SK-N-SH treated with all-trans-retinoic acid at 6 μM for 48 hours (cell line): ENCODE measurements around the gene JAK1.

Experiments
- ATAC-seq: fragments of 200-7000 bp; cut with Tn5 transposase; 3 replicates; pipeline ENCODE4 v1.9.1; 2020; ENCODE audit warnings: mild to moderate bottlenecking, moderate library complexity
- ARNTL ChIP-seq: fragments of 450-650 bp; formaldehyde crosslinking; IDR thresholded peaks from 2 replicates; pipeline ENCODE4 v1.5.0; 2020; ENCODE audit warnings: low read depth, mild to moderate bottlenecking, moderate library complexity, borderline replicate concordance
- BACH2 ChIP-seq: fragments of 250-450 bp; sonication (Bioruptor Pico); IDR thresholded peaks from 2 replicates; pipeline ENCODE4 v1.9.0; 2021; ENCODE audit warnings: mild to moderate bottlenecking, borderline replicate concordance
- CSDC2 ChIP-seq: fragments of 250-450 bp; sonication (Bioruptor Pico); IDR thresholded peaks from 2 replicates; pipeline ENCODE4 v1.5.0; 2020; ENCODE audit warnings: mild to moderate bottlenecking, moderate library complexity
- ESRRG ChIP-seq: fragments of 250-450 bp; sonication (Bioruptor Pico); IDR thresholded peaks from 2 replicates; pipeline ENCODE4 v1.6.1; 2021; ENCODE audit warnings: mild to moderate bottlenecking
- GLIS3 ChIP-seq: fragments of 250-450 bp; sonication (Bioruptor Pico); IDR thresholded peaks from 2 replicates; pipeline ENCODE4 v1.5.0; 2020; ENCODE audit warnings: mild to moderate bottlenecking, moderate library complexity
- ISL1 ChIP-seq: fragments of 250-450 bp; sonication (Bioruptor Pico); IDR thresholded peaks from 2 replicates; pipeline ENCODE4 v2.1.2; 2022; ENCODE audit warnings: mild to moderate bottlenecking, moderate library complexity
- PATZ1 ChIP-seq: fragments of 250-450 bp; sonication (Bioruptor Pico); IDR thresholded peaks from 2 replicates; pipeline ENCODE4 v1.8.0; 2020; ENCODE audit warnings: mild to moderate bottlenecking, moderate library complexity, borderline replicate concordance
- POU6F1 ChIP-seq: fragments of 250-450 bp; sonication (Bioruptor Pico); IDR thresholded peaks from 2 replicates; pipeline ENCODE4 v1.8.0; 2021; ENCODE audit warnings: low read depth, mild to moderate bottlenecking, moderate library complexity, borderline replicate concordance
- PPARA ChIP-seq: fragments of 250-450 bp; sonication (Bioruptor Pico); IDR thresholded peaks from 2 replicates; pipeline ENCODE4 v1.5.0; 2020; ENCODE audit warnings: mild to moderate bottlenecking, borderline replicate concordance
- RARB ChIP-seq: fragments of 250-450 bp; sonication (Bioruptor Pico); IDR thresholded peaks from 2 replicates; pipeline ENCODE4 v1.8.0; 2021; ENCODE audit warnings: mild to moderate bottlenecking, moderate library complexity
- TOX ChIP-seq: fragments of 250-450 bp; sonication (Bioruptor Pico); IDR thresholded peaks from 2 replicates; pipeline ENCODE4 v1.8.0; 2021; ENCODE audit warnings: mild to moderate bottlenecking, moderate library complexity, borderline replicate concordance
- ZC3H10 ChIP-seq: fragments of 250-450 bp; sonication (Bioruptor Pico); IDR thresholded peaks from 2 replicates; pipeline ENCODE4 v1.5.1; 2021; ENCODE audit warnings: mild to moderate bottlenecking, moderate library complexity
- ZFP3 ChIP-seq: fragments of 250-450 bp; sonication (Bioruptor Pico); IDR thresholded peaks from 2 replicates; pipeline ENCODE4 v1.5.0; 2020; ENCODE audit warnings: mild to moderate bottlenecking, moderate library complexity
- ZFP30 ChIP-seq: fragments of 450-650 bp; formaldehyde crosslinking; IDR thresholded peaks from 2 replicates; pipeline ENCODE4 v1.5.0; 2022; ENCODE audit warnings: mild to moderate bottlenecking, moderate library complexity
- ZNF565 ChIP-seq: fragments of 450-650 bp; formaldehyde crosslinking; conservative IDR thresholded peaks from 2 replicates; pipeline ENCODE4 v1.5.0; 2020; ENCODE audit warnings: low read depth, mild to moderate bottlenecking, moderate library complexity
- ZNF70 ChIP-seq: fragments of 450-650 bp; formaldehyde crosslinking; IDR thresholded peaks from 2 replicates; pipeline ENCODE4 v1.5.0; 2020; ENCODE audit warnings: mild to moderate bottlenecking, moderate library complexity
- ZNF8 ChIP-seq: fragments of 450-650 bp; formaldehyde crosslinking; IDR thresholded peaks from 2 replicates; pipeline ENCODE4 v1.5.0; 2020; ENCODE audit warnings: mild to moderate bottlenecking, moderate library complexity
- TF ChIP-seq, protein P1 (sequence below): fragments of 250-450 bp; sonication (Bioruptor Pico); IDR thresholded peaks from 2 replicates; pipeline ENCODE4 v1.5.1; 2021; ENCODE audit warnings: mild to moderate bottlenecking, moderate library complexity
- TF ChIP-seq, protein P2 (sequence below): fragments of 250-450 bp; sonication (Bioruptor Pico); IDR thresholded peaks from 2 replicates; pipeline ENCODE4 v1.5.1; 2020; ENCODE audit warnings: low read depth, mild to moderate bottlenecking, moderate library complexity
- TF ChIP-seq, protein P3 (sequence below): fragments of 250-450 bp; sonication (Bioruptor Pico); IDR thresholded peaks from 2 replicates; pipeline ENCODE4 v1.5.0; 2020; ENCODE audit warnings: mild to moderate bottlenecking, moderate library complexity

Gene JAK1

GRCh38 chr1:64843675-64844074 lies 122.7 kb downstream of the JAK1 start:
- no peak for ATAC-seq
- TF ChIP-seq GLIS3 (CRISPR knock-in tag) = no peak

DNA sequence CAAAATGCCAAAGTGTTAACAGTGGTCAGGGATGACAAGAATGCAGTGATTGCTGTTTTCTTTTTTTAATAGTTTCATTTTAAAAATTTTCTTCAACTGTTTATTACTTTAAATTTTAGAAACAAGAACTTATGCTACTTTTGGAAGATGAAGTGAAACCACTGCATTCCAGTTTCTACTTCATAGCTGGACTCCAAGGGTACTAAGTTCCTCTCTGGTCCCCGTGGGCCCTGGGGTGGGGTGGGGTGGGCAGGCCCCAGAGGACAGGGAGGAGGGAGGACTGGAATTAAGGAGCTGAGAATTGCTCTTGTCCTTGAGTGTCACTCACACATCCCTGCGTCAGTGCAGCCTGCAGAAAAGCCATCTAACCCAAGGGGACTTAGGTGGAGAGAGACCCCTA lies 124.1 kb downstream of the JAK1 start:
- TF ChIP-seq RARB (CRISPR knock-in tag) (no peak), TOX (CRISPR knock-in tag) (no peak), ZC3H10 (CRISPR knock-in tag) (no peak), POU6F1 (no peak), GLIS3 (CRISPR knock-in tag) (no peak), ISL1 (no peak), ZNF70 (CRISPR knock-in tag) (no peak), ZNF8 (CRISPR knock-in tag) (no peak), CSDC2 (no peak), PPARA (CRISPR knock-in tag) (no peak), PATZ1 (CRISPR knock-in tag) (no peak), ESRRG (no peak), ZNF565 (CRISPR knock-in tag) (no peak), BACH2 (no peak), ZFP30 (CRISPR knock-in tag) (no peak), ARNTL (CRISPR knock-in tag) (no peak), ZFP3 (CRISPR knock-in tag) (no peak)
- TF ChIP-seq, protein P1, sequence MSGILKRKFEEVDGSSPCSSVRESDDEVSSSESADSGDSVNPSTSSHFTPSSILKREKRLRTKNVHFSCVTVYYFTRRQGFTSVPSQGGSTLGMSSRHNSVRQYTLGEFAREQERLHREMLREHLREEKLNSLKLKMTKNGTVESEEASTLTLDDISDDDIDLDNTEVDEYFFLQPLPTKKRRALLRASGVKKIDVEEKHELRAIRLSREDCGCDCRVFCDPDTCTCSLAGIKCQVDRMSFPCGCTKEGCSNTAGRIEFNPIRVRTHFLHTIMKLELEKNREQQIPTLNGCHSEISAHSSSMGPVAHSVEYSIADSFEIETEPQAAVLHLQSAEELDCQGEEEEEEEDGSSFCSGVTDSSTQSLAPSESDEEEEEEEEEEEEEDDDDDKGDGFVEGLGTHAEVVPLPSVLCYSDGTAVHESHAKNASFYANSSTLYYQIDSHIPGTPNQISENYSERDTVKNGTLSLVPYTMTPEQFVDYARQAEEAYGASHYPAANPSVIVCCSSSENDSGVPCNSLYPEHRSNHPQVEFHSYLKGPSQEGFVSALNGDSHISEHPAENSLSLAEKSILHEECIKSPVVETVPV (CRISPR knock-in tag) = no peak
- TF ChIP-seq, protein P2, sequence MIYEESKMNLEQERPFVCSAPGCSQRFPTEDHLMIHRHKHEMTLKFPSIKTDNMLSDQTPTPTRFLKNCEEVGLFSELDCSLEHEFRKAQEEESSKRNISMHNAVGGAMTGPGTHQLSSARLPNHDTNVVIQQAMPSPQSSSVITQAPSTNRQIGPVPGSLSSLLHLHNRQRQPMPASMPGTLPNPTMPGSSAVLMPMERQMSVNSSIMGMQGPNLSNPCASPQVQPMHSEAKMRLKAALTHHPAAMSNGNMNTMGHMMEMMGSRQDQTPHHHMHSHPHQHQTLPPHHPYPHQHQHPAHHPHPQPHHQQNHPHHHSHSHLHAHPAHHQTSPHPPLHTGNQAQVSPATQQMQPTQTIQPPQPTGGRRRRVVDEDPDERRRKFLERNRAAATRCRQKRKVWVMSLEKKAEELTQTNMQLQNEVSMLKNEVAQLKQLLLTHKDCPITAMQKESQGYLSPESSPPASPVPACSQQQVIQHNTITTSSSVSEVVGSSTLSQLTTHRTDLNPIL = no peak
- TF ChIP-seq, protein P3, sequence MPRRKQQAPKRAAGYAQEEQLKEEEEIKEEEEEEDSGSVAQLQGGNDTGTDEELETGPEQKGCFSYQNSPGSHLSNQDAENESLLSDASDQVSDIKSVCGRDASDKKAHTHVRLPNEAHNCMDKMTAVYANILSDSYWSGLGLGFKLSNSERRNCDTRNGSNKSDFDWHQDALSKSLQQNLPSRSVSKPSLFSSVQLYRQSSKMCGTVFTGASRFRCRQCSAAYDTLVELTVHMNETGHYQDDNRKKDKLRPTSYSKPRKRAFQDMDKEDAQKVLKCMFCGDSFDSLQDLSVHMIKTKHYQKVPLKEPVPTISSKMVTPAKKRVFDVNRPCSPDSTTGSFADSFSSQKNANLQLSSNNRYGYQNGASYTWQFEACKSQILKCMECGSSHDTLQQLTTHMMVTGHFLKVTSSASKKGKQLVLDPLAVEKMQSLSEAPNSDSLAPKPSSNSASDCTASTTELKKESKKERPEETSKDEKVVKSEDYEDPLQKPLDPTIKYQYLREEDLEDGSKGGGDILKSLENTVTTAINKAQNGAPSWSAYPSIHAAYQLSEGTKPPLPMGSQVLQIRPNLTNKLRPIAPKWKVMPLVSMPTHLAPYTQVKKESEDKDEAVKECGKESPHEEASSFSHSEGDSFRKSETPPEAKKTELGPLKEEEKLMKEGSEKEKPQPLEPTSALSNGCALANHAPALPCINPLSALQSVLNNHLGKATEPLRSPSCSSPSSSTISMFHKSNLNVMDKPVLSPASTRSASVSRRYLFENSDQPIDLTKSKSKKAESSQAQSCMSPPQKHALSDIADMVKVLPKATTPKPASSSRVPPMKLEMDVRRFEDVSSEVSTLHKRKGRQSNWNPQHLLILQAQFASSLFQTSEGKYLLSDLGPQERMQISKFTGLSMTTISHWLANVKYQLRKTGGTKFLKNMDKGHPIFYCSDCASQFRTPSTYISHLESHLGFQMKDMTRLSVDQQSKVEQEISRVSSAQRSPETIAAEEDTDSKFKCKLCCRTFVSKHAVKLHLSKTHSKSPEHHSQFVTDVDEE (CRISPR knock-in tag) = no peak
- ATAC-seq = no peak

DNA sequence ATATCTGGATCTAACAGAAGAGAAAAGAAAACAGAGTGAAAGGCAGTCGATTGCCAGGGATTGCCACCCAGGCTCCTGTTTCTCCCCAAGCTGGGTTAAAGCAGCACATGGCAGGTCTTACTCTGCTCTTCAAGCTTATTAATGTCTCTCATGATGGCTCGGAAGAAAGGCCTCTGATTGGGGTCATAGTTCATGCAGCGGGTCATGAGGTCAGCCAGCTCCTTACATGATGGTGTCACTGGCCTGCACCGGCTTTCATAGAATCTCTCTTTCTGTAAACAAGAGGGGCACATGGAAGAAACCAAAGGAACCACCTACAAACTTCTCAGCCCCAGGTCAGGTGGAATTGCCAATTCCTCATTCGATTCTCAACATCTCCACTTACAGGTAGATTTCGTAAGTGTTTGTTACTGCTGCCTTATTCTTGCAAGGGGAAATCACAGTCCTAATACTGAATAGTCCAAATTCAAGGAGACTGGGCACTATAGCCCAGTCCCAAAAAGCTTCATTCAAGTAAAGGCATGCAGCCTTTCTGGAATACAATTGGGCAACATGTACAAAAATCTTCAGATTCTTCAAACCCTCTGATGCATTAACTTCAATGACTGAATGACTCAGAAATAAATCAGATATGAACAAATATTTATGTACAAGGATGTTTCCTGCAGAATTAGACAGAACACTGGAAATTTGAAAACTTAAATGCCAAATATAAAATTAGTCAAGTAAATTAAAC lies 124.9 kb downstream of the JAK1 start:
- no peak for ATAC-seq
- no peak for TF ChIP-seq GLIS3 (CRISPR knock-in tag)
- TF ChIP-seq, protein P3 (CRISPR knock-in tag) = no peak
- TF ChIP-seq CSDC2 = no peak
- no peak for TF ChIP-seq ZFP3 (CRISPR knock-in tag)
- no peak for TF ChIP-seq ZNF8 (CRISPR knock-in tag)
- TF ChIP-seq POU6F1 = no peak
- TF ChIP-seq, protein P2 = no peak
- no peak for TF ChIP-seq PPARA (CRISPR knock-in tag)
